ENCODE measurements around the gene IL18. TPM values are rescaled to one million over a fixed set of nuclear protein-coding genes. Genes with fewer than 3 reads are reported as not detected.

IL18 gene
- total and polyA plus RNA-seq, 2 donors from 2014 or later, result 25.2 to 37.4 TPM

- H3K36me3 ChIP-seq (ENCODE audit: control insufficient read depth in 2 of 3, insufficient read depth in 3 of 3, low read length in 3 of 3), result no peaks in the 10 kb centered on the region
- no peak overlapping the region for H3K9ac ChIP-seq (ENCODE audit: low read length in 3 of 3)
- intact Hi-C loops (cut with DNase I), result no loop called here
- H3K27me3 ChIP-seq (ENCODE audit: control insufficient read depth, insufficient read depth, low read length), result no peaks in the 10 kb centered on the region
- H3K4me3 ChIP-seq (ENCODE audit: low read length in 3 of 3), result no peak overlapping the region
- H3K4me1 ChIP-seq (ENCODE audit: control insufficient read depth in 2 of 3, insufficient read depth in 2 of 3, low read depth in 1 of 3, low read length in 3 of 3), result no peaks in the 10 kb centered on the region
- TF ChIP-seq CTCF (IDR thresholded peaks at IDR 0.05; ENCODE audit: borderline replicate concordance, extremely low read depth, insufficient read depth), result no peak
- FAIRE-seq (no peak), DNase-seq (no peak)
- H3K9me3 ChIP-seq (ENCODE audit: control insufficient read depth in 2 of 3, insufficient read depth in 1 of 3, low read length in 3 of 3), result no peaks in the 10 kb centered on the region
- H3K27ac ChIP-seq (ENCODE audit: low read depth in 2 of 2, low read length in 2 of 2), result no peak overlapping the region
Measured at GRCh38 chr11:112114460-112114859, 49.4 kb downstream of the IL18 start.

- Histone ChIP-seq H3K36me3 (ENCODE audit: control insufficient read depth in 2 of 3, insufficient read depth in 3 of 3, low read length in 3 of 3) (no peaks in the 10 kb centered on the region), H3K27me3 (ENCODE audit: control insufficient read depth, insufficient read depth, low read length) (no peaks in the 10 kb centered on the region), H3K9me3 (ENCODE audit: control insufficient read depth in 2 of 3, insufficient read depth in 1 of 3, low read length in 3 of 3) (no peaks in the 10 kb centered on the region), H3K27ac (ENCODE audit: low read depth in 2 of 2, low read length in 2 of 2) (no peak overlapping the region), H3K9ac (ENCODE audit: low read length in 3 of 3) (no peak overlapping the region), H3K4me1 (ENCODE audit: control insufficient read depth in 2 of 3, insufficient read depth in 2 of 3, low read depth in 1 of 3, low read length in 3 of 3) (no peaks in the 10 kb centered on the region), H3K4me3 (ENCODE audit: low read length in 3 of 3) (no peak overlapping the region)
- intact Hi-C loops (cut with DNase I), result no loop called here
- DNase-seq (peak in 2 of 5 donors; percentile 59 to 73), FAIRE-seq (peak; percentile 27)
- peak; percentile 53 for TF ChIP-seq CTCF (IDR thresholded peaks at IDR 0.05; ENCODE audit: borderline replicate concordance, extremely low read depth, insufficient read depth)
Measured at GRCh38 chr11:112113539-112114457, 50.1 kb downstream of the IL18 start.

GRCh38 chr11:112106070-112106469 lies 57.8 kb downstream of the IL18 start:
- no peaks in the 10 kb centered on the region for H3K4me1 ChIP-seq (ENCODE audit: control insufficient read depth in 2 of 3, insufficient read depth in 2 of 3, low read depth in 1 of 3, low read length in 3 of 3)
- H3K9ac ChIP-seq (ENCODE audit: low read length in 3 of 3), result no peak overlapping the region
- H3K4me3 ChIP-seq (ENCODE audit: low read length in 3 of 3), result no peak overlapping the region
- no peak overlapping the region for H3K27ac ChIP-seq (ENCODE audit: low read depth in 2 of 2, low read length in 2 of 2)
- DNase-seq, result no peak
- no peaks in the 10 kb centered on the region for H3K36me3 ChIP-seq (ENCODE audit: control insufficient read depth in 2 of 3, insufficient read depth in 3 of 3, low read length in 3 of 3)
- no peak for FAIRE-seq
- H3K9me3 ChIP-seq (ENCODE audit: control insufficient read depth in 2 of 3, insufficient read depth in 1 of 3, low read length in 3 of 3), result no peaks in the 10 kb centered on the region
- TF ChIP-seq CTCF (IDR thresholded peaks at IDR 0.05; ENCODE audit: borderline replicate concordance, extremely low read depth, insufficient read depth), result no peak
- no peaks in the 10 kb centered on the region for H3K27me3 ChIP-seq (ENCODE audit: control insufficient read depth, insufficient read depth, low read length)
- intact Hi-C loops (cut with DNase I), result no loop called here
